Measurements from ENCODE around the gene SPRYD4. TPM values are rescaled to one million over a fixed set of nuclear protein-coding genes. Genes with fewer than 3 reads are reported as not detected.

The SPRYD4 gene
- total and polyA plus RNA-seq, 9 of the 15 experiments (the other 6 are each of a cell fraction or from before 2014, with no cell fraction given) = 1.8 to 4.7 (median 2.8) TPM

DNA sequence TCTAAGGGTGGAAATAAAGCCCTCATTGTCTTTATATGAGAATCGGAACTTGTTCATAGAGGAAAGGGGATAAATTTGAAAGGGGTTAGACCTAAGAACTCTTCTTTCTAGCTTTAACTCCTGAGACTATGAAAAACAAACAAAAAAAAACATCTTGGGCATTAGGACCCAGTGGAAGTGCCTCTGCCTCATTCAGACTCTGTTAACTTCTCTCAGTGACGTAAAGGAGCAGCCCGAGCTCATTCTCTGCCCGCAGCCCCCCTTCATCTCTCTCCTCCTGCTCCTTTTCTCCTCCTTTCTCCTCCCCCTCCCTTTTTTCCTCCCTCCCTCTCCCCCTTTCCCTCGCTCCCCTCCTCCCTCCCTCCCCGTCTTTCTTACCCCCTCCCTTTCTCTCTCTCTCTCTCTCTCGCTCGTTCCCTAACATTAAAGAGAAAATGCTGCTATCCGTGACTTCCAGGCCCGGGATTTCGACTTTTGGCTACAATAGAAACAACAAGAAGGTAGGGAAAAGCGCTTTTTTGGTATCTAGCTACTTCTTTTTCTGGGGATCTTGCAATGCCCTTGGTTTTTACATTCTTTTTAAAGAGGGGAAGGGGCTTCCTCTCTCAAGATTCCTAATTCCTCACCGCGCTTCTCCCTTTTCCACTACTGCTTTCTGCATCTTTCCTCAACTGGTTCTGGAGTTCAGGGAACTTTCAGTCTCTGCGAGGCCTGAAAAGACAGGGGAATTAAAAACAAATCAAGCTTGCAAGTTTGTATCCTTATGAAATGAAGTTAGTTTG, 53.4 kb downstream of the SPRYD4 start, which contains the start of gene RBMS2:
TSS of gene RBMS2 (plus strand) at position 231 of the 782 bp plus-strand sequence. CDS start at position 435, 204 bp downstream.
- POLR2A ChIA-PET = interaction anchor here (0.7 to 2.4 kb wide), 7 partner anchors 10 to 41 kb away, joined by 3 to 9 read pairs (median 4); no protein-coding TSS in a partner anchor
- in situ Hi-C loops (cut with MboI) = loop anchor here (5.0 kb wide), 1 partner anchor 41 kb away; no protein-coding TSS in a partner anchor
- TF ChIP-seq FOXA3 (CRISPR knock-in tag; conservative IDR thresholded peaks at IDR 0.05 in 1 of 2, IDR thresholded peaks at IDR 0.05 in 1 of 2) = peak in 1 of 2 experiments; percentile 34; a peak in 1 of 4 replicates
- TF ChIP-seq MAZ (CRISPR knock-in tag; conservative IDR thresholded peaks at IDR 0.05 in 1 of 2, IDR thresholded peaks at IDR 0.05 in 1 of 2) = peak in 1 of 2 experiments; percentile 80; a peak in 2 of 4 replicates
- TF ChIP-seq KLF1 (tag; IDR thresholded peaks at IDR 0.05) = no peak
- TF ChIP-seq NBN (IDR thresholded peaks at IDR 0.05; ENCODE audit: low read depth) = peak; percentile 44; the same call in 1 of the 2 replicates
- no peak for TF ChIP-seq CREBBP (IDR thresholded peaks at IDR 0.05; ENCODE audit: low read depth, low read length)
- TF ChIP-seq TBP (optimal IDR thresholded peaks at IDR 0.05; ENCODE audit: low read depth, low read length) = no peak
- TF ChIP-seq STAT5B (CRISPR knock-in tag; IDR thresholded peaks at IDR 0.05) = no peak
- 0 out of 4 replicates have a peak, but pooled peaks of 1 of the 2 experiments have one; percentile 40 for TF ChIP-seq ARNT (IDR thresholded peaks at IDR 0.05)
- TF ChIP-seq SAFB (IDR thresholded peaks at IDR 0.05; ENCODE audit: borderline replicate concordance, low read depth, low read length) = no peak
- TF ChIP-seq, protein P1, sequence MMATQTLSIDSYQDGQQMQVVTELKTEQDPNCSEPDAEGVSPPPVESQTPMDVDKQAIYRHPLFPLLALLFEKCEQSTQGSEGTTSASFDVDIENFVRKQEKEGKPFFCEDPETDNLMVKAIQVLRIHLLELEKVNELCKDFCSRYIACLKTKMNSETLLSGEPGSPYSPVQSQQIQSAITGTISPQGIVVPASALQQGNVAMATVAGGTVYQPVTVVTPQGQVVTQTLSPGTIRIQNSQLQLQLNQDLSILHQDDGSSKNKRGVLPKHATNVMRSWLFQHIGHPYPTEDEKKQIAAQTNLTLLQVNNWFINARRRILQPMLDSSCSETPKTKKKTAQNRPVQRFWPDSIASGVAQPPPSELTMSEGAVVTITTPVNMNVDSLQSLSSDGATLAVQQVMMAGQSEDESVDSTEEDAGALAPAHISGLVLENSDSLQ (IDR thresholded peaks at IDR 0.05) = peak; percentile 36; the same call in 1 of the 2 replicates
- peak in 1 of 2 experiments; percentile 25; a peak in 1 of 4 replicates for TF ChIP-seq HDAC1 (IDR thresholded peaks at IDR 0.05)
- peak; percentile 82 for TF ChIP-seq TOE1 (IDR thresholded peaks at IDR 0.05; ENCODE audit: borderline replicate concordance)
- no peak for TF ChIP-seq TOE1 (CRISPR knock-in tag; IDR thresholded peaks at IDR 0.05; ENCODE audit: borderline replicate concordance, low read depth)
- TF ChIP-seq ATF7 (IDR thresholded peaks at IDR 0.05) = peak; percentile 69; the same call in 1 of the 2 replicates
- TF ChIP-seq, protein P2, sequence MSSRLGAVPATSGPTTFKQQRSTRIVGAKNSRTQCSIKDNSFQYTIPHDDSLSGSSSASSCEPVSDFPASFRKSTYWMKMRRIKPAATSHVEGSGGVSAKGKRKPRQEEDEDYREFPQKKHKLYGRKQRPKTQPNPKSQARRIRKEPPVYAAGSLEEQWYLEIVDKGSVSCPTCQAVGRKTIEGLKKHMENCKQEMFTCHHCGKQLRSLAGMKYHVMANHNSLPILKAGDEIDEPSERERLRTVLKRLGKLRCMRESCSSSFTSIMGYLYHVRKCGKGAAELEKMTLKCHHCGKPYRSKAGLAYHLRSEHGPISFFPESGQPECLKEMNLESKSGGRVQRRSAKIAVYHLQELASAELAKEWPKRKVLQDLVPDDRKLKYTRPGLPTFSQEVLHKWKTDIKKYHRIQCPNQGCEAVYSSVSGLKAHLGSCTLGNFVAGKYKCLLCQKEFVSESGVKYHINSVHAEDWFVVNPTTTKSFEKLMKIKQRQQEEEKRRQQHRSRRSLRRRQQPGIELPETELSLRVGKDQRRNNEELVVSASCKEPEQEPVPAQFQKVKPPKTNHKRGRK (tag; IDR thresholded peaks at IDR 0.05) = peak; percentile 96
- TF ChIP-seq FOXM1 (IDR thresholded peaks at IDR 0.05; ENCODE audit: low read depth) = peak; percentile 81
- no peak for TF ChIP-seq FOXM1 (CRISPR knock-in tag; IDR thresholded peaks at IDR 0.05; ENCODE audit: low read depth)

More for the DNA sequence above, 53.4 kb downstream of the SPRYD4 start, which contains the start of gene RBMS2:
- no peaks in the 10 kb centered on the region for H3K9me1 ChIP-seq (ENCODE audit: control insufficient read depth, insufficient read depth, low read length)
- H3K9me3 ChIP-seq (replicated peaks; ENCODE audit: control insufficient read depth, insufficient read depth, low read depth, low read length) = no peaks in the 10 kb centered on the region
- WGBS (ENCODE audit: insufficient coverage, low coverage, missing lambda C conversion rate) = 3% methylated on average over 10 of the region's 15 CpGs
- H3K27ac ChIP-seq (ENCODE audit: extremely low read depth, low read depth, low read length) = no peak within 1 kb of the TSS
- H3K4me1 ChIP-seq (replicated peaks in 1 of 2; ENCODE audit: control insufficient read depth in 2 of 2, insufficient read depth in 2 of 2, low read length in 2 of 2) = peaks cover 3 to 7% of the 10 kb centered on the region in 2 experiments; a peak in 1 of 5 replicates
- peak within 1 kb of the TSS; percentile 46 for H3K4me2 ChIP-seq (ENCODE audit: insufficient read depth, low read length)
- H3K9ac ChIP-seq (ENCODE audit: insufficient read depth in 1 of 2, low read depth in 2 of 2, low read length in 2 of 2) = peak within 1 kb of the TSS in 1 of 2 experiments; percentile 30; a peak in 1 of 4 replicates
- H2AFZ ChIP-seq (ENCODE audit: low read depth, low read length) = peak within 1 kb of the TSS; percentile 37
- CTCF ChIA-PET (ENCODE audit: low intra/inter-chr PET ratio) = no interaction called here
- peak; percentile 37 for FAIRE-seq
- no peaks in the 10 kb centered on the region for H3K79me2 ChIP-seq (ENCODE audit: control insufficient read depth, insufficient read depth, low read length)
- DNase-seq (ENCODE audit: extremely low read depth in 1 of 4, low spot score in 3 of 4) = peak; percentile 36 to 58 (median 52)
- no peaks in the 10 kb centered on the region for H4K20me1 ChIP-seq (replicated peaks; ENCODE audit: control insufficient read depth, insufficient read depth, low read length)
- no peaks in the 10 kb centered on the region for H3K27me3 ChIP-seq (ENCODE audit: control insufficient read depth in 2 of 2, insufficient read depth in 2 of 2, low read length in 2 of 2)
- no TSS peak for BruUV-seq (replicated peaks)
- H3K36me3 ChIP-seq (ENCODE audit: control insufficient read depth, insufficient read depth, low read length) = no peaks in the 10 kb centered on the region
- peak within 1 kb of the TSS; percentile 24 for H3K4me3 ChIP-seq
- intact Hi-C loops (cut with micrococcal nuclease) = no loop called here
- ATAC-seq = peak; percentile 95

Data from K562 (cell line).